ENCODE results near the gene MYRIP. TPM values are rescaled to one million over a fixed set of nuclear protein-coding genes. Genes with fewer than 3 reads are reported as not detected.

Gene MYRIP
- total and polyA plus RNA-seq, 7 experiments from 2014 or later: not detected

- Histone ChIP-seq H3K9me3 (ENCODE audit: control insufficient read depth in 2 of 3, low read length in 3 of 3) (no peaks in the 10 kb centered on the region), H3K27ac (ENCODE audit: low read depth, low read length) (no peak overlapping the region), H3K36me3 (ENCODE audit: control insufficient read depth in 2 of 3, insufficient read depth in 3 of 3, low read length in 3 of 3) (no peaks in the 10 kb centered on the region), H3K27me3 (ENCODE audit: control insufficient read depth in 2 of 2, insufficient read depth in 2 of 2, low read length in 2 of 2) (no peaks in the 10 kb centered on the region), H3K4me3 (ENCODE audit: low read length) (no peak overlapping the region), H3K4me1 (ENCODE audit: control insufficient read depth in 2 of 2, insufficient read depth in 2 of 2, low read length in 2 of 2) (no peaks in the 10 kb centered on the region)
- ChIA-PET POLR2A (no interaction called here), CTCF (interaction anchor here (0.6 kb wide), 1 partner anchor 29 kb away, joined by 4 read pairs; no protein-coding TSS in a partner anchor)
- Mint-ChIP-seq H3K27ac (no peak overlapping the region), H3K36me3 (peaks cover 0 to 18% (median 0%) of the 10 kb centered on the region in 5 donors), H3K9me3 (no peaks in the 10 kb centered on the region), H3K4me1 (no peaks in the 10 kb centered on the region), H3K4me3 (no peak overlapping the region), H3K27me3 (no peaks in the 10 kb centered on the region)
- no peak for DNase-seq
- intact Hi-C loops (cut with micrococcal nuclease): no loop called here
- no peak for ATAC-seq
These were observed 446.1 kb downstream of the MYRIP start for GRCh38 chr3:40255532-40255931.

- intact Hi-C loops (cut with micrococcal nuclease): no loop called here
- Mint-ChIP-seq H3K4me1 (no peaks in the 10 kb centered on the region), H3K27ac (no peak overlapping the region), H3K36me3 (peaks cover 0 to 22% (median 0%) of the 10 kb centered on the region in 5 donors), H3K27me3 (no peaks in the 10 kb centered on the region), H3K4me3 (no peak overlapping the region), H3K9me3 (no peaks in the 10 kb centered on the region)
- H3K4me1 ChIP-seq (ENCODE audit: control insufficient read depth in 2 of 2, insufficient read depth in 2 of 2, low read length in 2 of 2): no peaks in the 10 kb centered on the region
- no peaks in the 10 kb centered on the region for H3K36me3 ChIP-seq (ENCODE audit: control insufficient read depth in 2 of 3, insufficient read depth in 3 of 3, low read length in 3 of 3)
- H3K27ac ChIP-seq (ENCODE audit: low read depth, low read length): no peak overlapping the region
- CTCF ChIA-PET: no interaction called here
- POLR2A ChIA-PET: no interaction called here
- H3K4me3 ChIP-seq (ENCODE audit: low read length): no peak overlapping the region
- H3K9me3 ChIP-seq (ENCODE audit: control insufficient read depth in 2 of 3, low read length in 3 of 3): no peaks in the 10 kb centered on the region
- no peaks in the 10 kb centered on the region for H3K27me3 ChIP-seq (ENCODE audit: control insufficient read depth in 2 of 2, insufficient read depth in 2 of 2, low read length in 2 of 2)
- ATAC-seq: no peak
- DNase-seq: no peak
These were observed 448.7 kb downstream of the MYRIP start for GRCh38 chr3:40258064-40258463.

GRCh38 chr3:40258555-40258954 lies 449.1 kb downstream of the MYRIP start:
- CTCF ChIA-PET: no interaction called here
- H3K27ac Mint-ChIP-seq: no peak overlapping the region
- Histone ChIP-seq H3K4me1 (ENCODE audit: control insufficient read depth in 2 of 2, insufficient read depth in 2 of 2, low read length in 2 of 2) (no peaks in the 10 kb centered on the region), H3K27ac (ENCODE audit: low read depth, low read length) (no peak overlapping the region), H3K4me3 (ENCODE audit: low read length) (no peak overlapping the region), H3K27me3 (ENCODE audit: control insufficient read depth in 2 of 2, insufficient read depth in 2 of 2, low read length in 2 of 2) (no peaks in the 10 kb centered on the region), H3K36me3 (ENCODE audit: control insufficient read depth in 2 of 3, insufficient read depth in 3 of 3, low read length in 3 of 3) (no peaks in the 10 kb centered on the region), H3K9me3 (ENCODE audit: control insufficient read depth in 2 of 3, low read length in 3 of 3) (no peaks in the 10 kb centered on the region)
- POLR2A ChIA-PET: no interaction called here
- no peaks in the 10 kb centered on the region for H3K4me1 Mint-ChIP-seq
- intact Hi-C loops (cut with micrococcal nuclease): no loop called here
- H3K9me3 Mint-ChIP-seq: no peaks in the 10 kb centered on the region
- ATAC-seq (peak; percentile 29), DNase-seq (no peak)
- H3K4me3 Mint-ChIP-seq: no peak overlapping the region
- no peaks in the 10 kb centered on the region for H3K27me3 Mint-ChIP-seq
- H3K36me3 Mint-ChIP-seq: peaks cover 0 to 24% (median 0%) of the 10 kb centered on the region in 5 donors

GRCh38 chr3:40262331-40262730 lies 452.9 kb downstream of the MYRIP start:
- H3K27ac Mint-ChIP-seq: no peak overlapping the region
- H3K27me3 ChIP-seq (ENCODE audit: control insufficient read depth in 2 of 2, insufficient read depth in 2 of 2, low read length in 2 of 2): no peaks in the 10 kb centered on the region
- H3K36me3 Mint-ChIP-seq: peaks cover 0 to 19% (median 0%) of the 10 kb centered on the region in 5 donors
- H3K9me3 Mint-ChIP-seq: peaks cover 0 to 4% (median 0%) of the 10 kb centered on the region in 11 donors
- no peaks in the 10 kb centered on the region for H3K4me1 Mint-ChIP-seq
- POLR2A ChIA-PET: no interaction called here
- H3K9me3 ChIP-seq (ENCODE audit: control insufficient read depth in 2 of 3, low read length in 3 of 3): no peaks in the 10 kb centered on the region
- intact Hi-C loops (cut with micrococcal nuclease): no loop called here
- H3K27ac ChIP-seq (ENCODE audit: low read depth, low read length): no peak overlapping the region
- H3K27me3 Mint-ChIP-seq: no peaks in the 10 kb centered on the region
- no peaks in the 10 kb centered on the region for H3K36me3 ChIP-seq (ENCODE audit: control insufficient read depth in 2 of 3, insufficient read depth in 3 of 3, low read length in 3 of 3)
- DNase-seq: no peak
- no peaks in the 10 kb centered on the region for H3K4me1 ChIP-seq (ENCODE audit: control insufficient read depth in 2 of 2, insufficient read depth in 2 of 2, low read length in 2 of 2)
- ATAC-seq: no peak
- no peak overlapping the region for H3K4me3 Mint-ChIP-seq
- H3K4me3 ChIP-seq (ENCODE audit: low read length): no peak overlapping the region
- CTCF ChIA-PET: no interaction called here

GRCh38 chr3:40264451-40264850 lies 455.0 kb downstream of the MYRIP start:
- Mint-ChIP-seq H3K36me3 (peaks cover 0 to 14% (median 4%) of the 10 kb centered on the region in 5 donors), H3K27ac (no peak overlapping the region), H3K27me3 (no peaks in the 10 kb centered on the region), H3K9me3 (peaks cover 0 to 4% (median 0%) of the 10 kb centered on the region in 11 donors), H3K4me1 (no peaks in the 10 kb centered on the region), H3K4me3 (no peak overlapping the region)
- Histone ChIP-seq H3K4me3 (ENCODE audit: low read length) (no peak overlapping the region), H3K27ac (ENCODE audit: low read depth, low read length) (no peak overlapping the region), H3K9me3 (ENCODE audit: control insufficient read depth in 2 of 3, low read length in 3 of 3) (no peaks in the 10 kb centered on the region), H3K36me3 (ENCODE audit: control insufficient read depth in 2 of 3, insufficient read depth in 3 of 3, low read length in 3 of 3) (no peaks in the 10 kb centered on the region), H3K4me1 (ENCODE audit: control insufficient read depth in 2 of 2, insufficient read depth in 2 of 2, low read length in 2 of 2) (no peaks in the 10 kb centered on the region), H3K27me3 (ENCODE audit: control insufficient read depth in 2 of 2, insufficient read depth in 2 of 2, low read length in 2 of 2) (no peaks in the 10 kb centered on the region)
- POLR2A ChIA-PET: no interaction called here
- ATAC-seq (no peak), DNase-seq (no peak)
- CTCF ChIA-PET: no interaction called here
- intact Hi-C loops (cut with micrococcal nuclease): no loop called here

GRCh38 chr3:40265181-40265580 lies 455.8 kb downstream of the MYRIP start:
- H3K9me3 Mint-ChIP-seq: peaks cover 0 to 4% (median 0%) of the 10 kb centered on the region in 11 donors
- POLR2A ChIA-PET: no interaction called here
- Histone ChIP-seq H3K9me3 (ENCODE audit: control insufficient read depth in 2 of 3, low read length in 3 of 3) (no peaks in the 10 kb centered on the region), H3K27ac (ENCODE audit: low read depth, low read length) (no peak overlapping the region), H3K36me3 (ENCODE audit: control insufficient read depth in 2 of 3, insufficient read depth in 3 of 3, low read length in 3 of 3) (no peaks in the 10 kb centered on the region), H3K4me1 (ENCODE audit: control insufficient read depth in 2 of 2, insufficient read depth in 2 of 2, low read length in 2 of 2) (no peaks in the 10 kb centered on the region), H3K4me3 (ENCODE audit: low read length) (no peak overlapping the region), H3K27me3 (ENCODE audit: control insufficient read depth in 2 of 2, insufficient read depth in 2 of 2, low read length in 2 of 2) (no peaks in the 10 kb centered on the region)
- H3K4me1 Mint-ChIP-seq: no peaks in the 10 kb centered on the region
- H3K27ac Mint-ChIP-seq: no peak overlapping the region
- ATAC-seq (no peak), DNase-seq (no peak)
- intact Hi-C loops (cut with micrococcal nuclease): no loop called here
- H3K36me3 Mint-ChIP-seq: peaks cover 0 to 20% (median 8%) of the 10 kb centered on the region in 5 donors
- H3K27me3 Mint-ChIP-seq: no peaks in the 10 kb centered on the region
- H3K4me3 Mint-ChIP-seq: no peak overlapping the region
- CTCF ChIA-PET: no interaction called here

GRCh38 chr3:40267937-40268724 lies 458.7 kb downstream of the MYRIP start:
- H3K27me3 ChIP-seq (ENCODE audit: control insufficient read depth in 2 of 2, insufficient read depth in 2 of 2, low read length in 2 of 2): no peaks in the 10 kb centered on the region
- Mint-ChIP-seq H3K36me3 (peaks cover 0 to 30% (median 22%) of the 10 kb centered on the region in 5 donors), H3K4me1 (peaks cover 0 to 6% (median 0%) of the 10 kb centered on the region in 7 donors), H3K27ac (no peak overlapping the region), H3K9me3 (peaks cover 0 to 8% (median 0%) of the 10 kb centered on the region in 11 donors), H3K27me3 (peaks cover 0 to 5% (median 0%) of the 10 kb centered on the region in 5 donors), H3K4me3 (no peak overlapping the region)
- intact Hi-C loops (cut with micrococcal nuclease): no loop called here
- DNase-seq: no peak
- no peak overlapping the region for H3K27ac ChIP-seq (ENCODE audit: low read depth, low read length)
- ChIA-PET CTCF (interaction anchor here (0.6 kb wide), 1 partner anchor 1742 kb away, joined by 6 read pairs; no protein-coding TSS in a partner anchor), POLR2A (no interaction called here)
- H3K36me3 ChIP-seq (ENCODE audit: control insufficient read depth in 2 of 3, insufficient read depth in 3 of 3, low read length in 3 of 3): no peaks in the 10 kb centered on the region
- no peaks in the 10 kb centered on the region for H3K4me1 ChIP-seq (ENCODE audit: control insufficient read depth in 2 of 2, insufficient read depth in 2 of 2, low read length in 2 of 2)
- H3K9me3 ChIP-seq (ENCODE audit: control insufficient read depth in 2 of 3, low read length in 3 of 3): no peaks in the 10 kb centered on the region
- peak; percentile 20 for ATAC-seq
- no peak overlapping the region for H3K4me3 ChIP-seq (ENCODE audit: low read length)
